ENCODE data around the gene SELENOI.

DNA sequence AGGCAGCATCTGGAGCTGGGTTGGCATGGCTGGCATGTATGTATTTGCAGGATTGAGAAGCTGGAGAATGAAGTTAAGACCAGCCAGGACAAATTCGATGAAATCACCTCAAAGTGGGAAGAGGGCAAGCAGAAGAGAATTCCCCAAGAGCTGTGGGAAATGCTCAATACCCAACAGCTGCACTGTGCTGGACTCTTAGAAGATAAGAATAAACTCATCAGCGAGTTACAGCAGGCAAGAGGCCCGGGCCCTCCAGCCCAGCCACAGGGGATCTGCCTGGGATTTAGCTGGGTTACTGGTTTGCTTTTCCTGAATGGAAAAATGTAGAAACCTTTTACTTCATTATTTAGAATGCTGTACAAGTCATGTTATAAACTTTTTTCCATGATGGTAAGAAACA lies 78.3 kb downstream of the SELENOI start:
- TF ChIP-seq CTCF (conservative IDR thresholded peaks at IDR 0.05 in 1 of 2, IDR thresholded peaks at IDR 0.05 in 1 of 2; ENCODE audit: extremely low read depth in 1 of 2, insufficient read depth in 1 of 2, low read depth in 1 of 2, low read length in 2 of 2) (no peak), EZH2 (IDR thresholded peaks at IDR 0.05; ENCODE audit: borderline replicate concordance, low read length) (no peak)

All from mammary epithelial cell (primary cell).